IMR-90 (cell line): Measurements from ENCODE around the gene PALLD. TPM values are rescaled to one million over a fixed set of nuclear protein-coding genes. Genes with fewer than 3 reads are reported as not detected.
A peak's percentile ranks its signal among the peaks of the same experiment; 100 is the strongest.

ENCODE experiments used
- ATAC-seq: fragments of 200-7000 bp; cut with Tn5 transposase; 2 replicates; pipeline ENCODE4 v1.9.1; 2020; ENCODE audit warnings: low read depth, mild to moderate bottlenecking, moderate library complexity
- BruUV-seq: library from RNA; stranded (reverse); fragments of 400-500 nt; replicated peaks from 2 replicates; lab custom pipeline; 2021; lab: Mats Ljungman, UMichigan
- CTCF ChIA-PET: fragments of 300-600 bp; formaldehyde crosslinking; extraction: SDS; loops from one replicate; lab custom pipeline; 2021; ENCODE audit warnings: antibody characterized with exemption; lab: Yijun Ruan, JAX
- POLR2A ChIA-PET: fragments of 300-600 bp; sonication (Branson Sonifier 250); formaldehyde crosslinking; loops from one replicate; lab custom pipeline; 2022; ENCODE audit warnings: antibody characterized with exemption; ENCODE audit not compliant: unreplicated experiment; lab: Charles Lee
- DNase-seq: peaks from one replicate; pipeline ENCODE4 v3.0.0; 2013
- H2AFZ ChIP-seq: replicated peaks from 2 replicates; pipeline ENCODE3; 2013; ENCODE audit warnings: low read length, mild to moderate bottlenecking; ENCODE audit not compliant: poor library complexity
- H2AK5ac ChIP-seq: 2 replicates; pipeline ENCODE4 v1.6.1; 2013; ENCODE audit warnings: low read depth, low read length, inconsistent platforms
- H2AK9ac ChIP-seq: replicated peaks from 2 replicates; pipeline ENCODE3; 2013; ENCODE audit warnings: mild to moderate bottlenecking, low read depth, low read length, moderate library complexity; ENCODE audit not compliant: poor library complexity
- H2BK120ac ChIP-seq: 2 replicates; pipeline ENCODE4 v1.6.1; 2013; ENCODE audit warnings: low read depth, low read length, inconsistent platforms
- H2BK15ac ChIP-seq: 3 replicates; pipeline ENCODE4 v1.6.1; 2013; ENCODE audit warnings: low read depth, low read length, inconsistent platforms
- H2BK20ac ChIP-seq: 2 replicates; pipeline ENCODE4 v1.6.1; 2013; ENCODE audit warnings: low read depth, mild to moderate bottlenecking, inconsistent platforms, low read length, moderate library complexity
- H2BK5ac ChIP-seq: 2 replicates; pipeline ENCODE4 v1.6.1; 2013; ENCODE audit warnings: mild to moderate bottlenecking, low read depth, low read length, inconsistent platforms; ENCODE audit not compliant: poor library complexity, severe bottlenecking
- H3K14ac ChIP-seq: replicated peaks from 2 replicates; pipeline ENCODE4 v1.6.1; 2013; ENCODE audit warnings: low read depth, low read length, inconsistent platforms
- H3K18ac ChIP-seq: 2 replicates; pipeline ENCODE4 v1.6.1; 2013; ENCODE audit warnings: low read depth, low read length, control low read depth
- H3K23ac ChIP-seq: 2 replicates; pipeline ENCODE4 v1.6.1; 2013; ENCODE audit warnings: low read depth, low read length, inconsistent platforms
- H3K27ac ChIP-seq: 2 replicates; pipeline ENCODE4 v1.5.1; 2013; ENCODE audit warnings: mild to moderate bottlenecking, control low read depth, low read length; ENCODE audit not compliant: insufficient read depth
- H3K27me3 ChIP-seq: 2 replicates; pipeline ENCODE4 v1.6.1; 2013; ENCODE audit warnings: low read length; ENCODE audit not compliant: control insufficient read depth, insufficient read depth
- H3K36me3 ChIP-seq: 2 replicates; pipeline ENCODE4 v1.6.1; 2013; ENCODE audit warnings: low read length, mixed read lengths; ENCODE audit not compliant: control insufficient read depth, insufficient read depth
- H3K4ac ChIP-seq: 2 replicates; pipeline ENCODE4 v1.6.1; 2013; ENCODE audit warnings: low read depth, low read length, inconsistent platforms
- H3K4me1 ChIP-seq: 2 replicates; pipeline ENCODE4 v1.6.1; 2013; ENCODE audit warnings: low read length, mixed read lengths; ENCODE audit not compliant: control insufficient read depth, insufficient read depth
- H3K4me2 ChIP-seq: 2 replicates; pipeline ENCODE4 v1.6.1; 2013; ENCODE audit warnings: low read depth, mild to moderate bottlenecking, control low read depth, low read length, moderate library complexity
- H3K4me3 ChIP-seq: 2 replicates; pipeline ENCODE4 v1.5.1; 2013; ENCODE audit warnings: low read depth, mild to moderate bottlenecking, control low read depth, low read length, moderate library complexity; ENCODE audit not compliant: insufficient read depth
- H3K56ac ChIP-seq: 2 replicates; pipeline ENCODE4 v1.6.1; 2013; ENCODE audit warnings: low read length, inconsistent platforms; ENCODE audit not compliant: insufficient read depth; ENCODE audit errors: extremely low read depth
- H3K79me1 ChIP-seq, 2 experiments: 2 replicates each; pipeline ENCODE4 v1.6.1; 2013; ENCODE audit warnings: low read length in 2 of 2, inconsistent platforms in 1 of 2, low read depth in 1 of 2
- H3K9ac ChIP-seq: 2 replicates; pipeline ENCODE4 v1.6.1; 2013; ENCODE audit warnings: low read depth, low read length, control low read depth
- H3K9me1 ChIP-seq: 2 replicates; pipeline ENCODE4 v1.6.1; 2013; ENCODE audit warnings: low read length, inconsistent platforms; ENCODE audit not compliant: insufficient read depth
- H3K9me3 ChIP-seq: 2 replicates; pipeline ENCODE4 v1.6.1; 2013; ENCODE audit warnings: low read length; ENCODE audit not compliant: control insufficient read depth, insufficient read depth
- H4K20me1 ChIP-seq: 2 replicates; pipeline ENCODE4 v1.6.1; 2013; ENCODE audit warnings: low read length, inconsistent platforms; ENCODE audit not compliant: insufficient read depth
- H4K5ac ChIP-seq: 2 replicates; pipeline ENCODE4 v1.6.1; 2013; ENCODE audit warnings: mild to moderate bottlenecking, low read depth, low read length, control low read depth
- H4K8ac ChIP-seq, 2 experiments: 2 replicates each; pipeline ENCODE4 v1.6.1; 2013; ENCODE audit warnings: low read depth in 2 of 2, low read length in 2 of 2, control low read depth in 1 of 2, inconsistent platforms in 1 of 2
- H4K91ac ChIP-seq: 2 replicates; pipeline ENCODE4 v1.6.1; 2013; ENCODE audit warnings: low read depth, low read length, inconsistent platforms; ENCODE audit not compliant: insufficient read depth
- CEBPB ChIP-seq: IDR thresholded peaks from 2 replicates; pipeline ENCODE4 v1.6.1; 2012; ENCODE audit warnings: low read depth, low read length, improper control_type of control experiment
- FOS ChIP-seq: fragments of 150-350 bp; IDR thresholded peaks from 2 replicates; pipeline ENCODE4 v1.6.1; 2016; ENCODE audit warnings: low read depth, low read length
- NFE2L2 ChIP-seq: fragments of 150-350 bp; IDR thresholded peaks from 2 replicates; pipeline ENCODE4 v1.6.1; 2016; ENCODE audit warnings: low read depth, mild to moderate bottlenecking, low read length
- WGBS, 2 experiments: methylation state at CpG; one replicate each; pipeline versions ENCODE4 v1.1.5 to v1.1.7; 2013; ENCODE audit warnings: missing lambda C conversion rate in 2 of 2; ENCODE audit not compliant: insufficient read length in 1 of 2; ENCODE audit errors: extremely low coverage in 2 of 2; 5-methylcytosine and 5-hydroxymethylcytosine counted together
- dilution Hi-C: fragments of 300-500 bp; cut with HindIII; formaldehyde crosslinking; loops from one replicate; pipeline ENCODE4 v1.14.3; 2018; ENCODE audit warnings: low sequenced_read_pairs; ENCODE audit not compliant: unreplicated experiment
- in situ Hi-C: fragments of 300-500 bp; cut with MboI; formaldehyde crosslinking; loops from 3 replicates; pipeline ENCODE4 v1.14.3; 2019; ENCODE audit warnings: low sequenced_read_pairs, inconsistent platforms, mixed read lengths
- intact Hi-C: fragments of 100-400 bp; cut with micrococcal nuclease; formaldehyde crosslinking; loops from 2 replicates; pipeline ENCODE4 v1.10.0; 2022
- polyA plus RNA-seq, 3 experiments: library from polyadenylated mRNA; depleted of rRNA; stranded (reverse); fragments of >200 nt; gene quantifications; 2 replicates each; pipeline ENCODE4 v1.2.3, GENCODE V29; 2012; ENCODE audit warnings: low replicate concordance in 1 of 3
- total RNA-seq: library from RNA; depleted of rRNA; stranded (reverse); fragments of >200 nt; gene quantifications from 2 replicates; pipeline ENCODE4 v1.2.3, GENCODE V29; 2012

Gene PALLD
- total and polyA plus RNA-seq, 2 of the 4 experiments (the other 2 are of a cell fraction) = 91.0 to 91.9 TPM

DNA sequence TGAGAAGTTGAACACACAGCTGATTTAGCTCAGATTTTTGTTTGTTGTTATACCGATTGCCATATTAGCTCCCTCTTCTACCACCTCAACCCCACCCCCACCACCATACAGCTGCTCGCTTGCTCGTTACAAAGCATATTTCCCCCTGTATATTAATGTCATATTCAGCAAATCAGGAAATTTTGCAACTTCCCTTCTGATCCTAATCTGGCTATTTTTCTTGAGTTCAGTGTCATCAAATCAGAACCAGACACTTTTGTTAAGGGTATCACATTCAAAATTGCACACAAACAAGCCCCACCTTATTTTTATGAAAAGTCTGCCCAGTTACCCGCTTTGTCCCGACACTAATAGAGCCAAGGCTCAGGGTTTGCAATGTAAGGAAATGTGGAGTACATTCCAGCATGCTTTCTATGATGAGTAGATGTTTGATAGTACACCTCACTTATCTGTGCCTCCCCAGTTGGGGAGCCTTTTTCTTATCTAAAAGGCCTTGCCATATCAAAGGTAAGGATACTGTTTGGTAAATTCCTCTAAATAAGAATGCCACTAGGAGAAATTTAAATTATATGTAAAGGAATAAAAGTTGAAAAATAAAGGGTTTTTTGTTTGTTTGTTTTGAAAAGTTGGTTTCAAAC, 301.0 kb downstream of the PALLD start:
- H3K4me1 ChIP-seq = peaks cover 9% of the 10 kb centered on the region

More for the DNA sequence above, 301.0 kb downstream of the PALLD start:
- no peak overlapping the region for H3K9ac ChIP-seq
- DNase-seq (no peak), ATAC-seq (no peak)
- H3K4ac ChIP-seq = peak overlapping the region; percentile 52; the same call in 1 of the 2 replicates
- no peak overlapping the region for H2AK9ac ChIP-seq
- no peaks in the 10 kb centered on the region for H3K9me3 ChIP-seq
- CTCF ChIA-PET = no interaction called here
- H3K4me2 ChIP-seq = 0 out of 2 replicates have a peak overlapping the region, but pooled peaks have one; percentile 43
- no peak overlapping the region for H2AK5ac ChIP-seq
- BruUV-seq = no TSS peak
- H3K36me3 ChIP-seq = no peaks in the 10 kb centered on the region
- H3K27ac ChIP-seq = no peak overlapping the region
- H2BK20ac ChIP-seq = peak overlapping the region; percentile 28; the same call in 1 of the 2 replicates
- H4K5ac ChIP-seq = peak overlapping the region; percentile 13; the same call in 1 of the 2 replicates
- H3K18ac ChIP-seq = peak overlapping the region; percentile 67; the same call in 1 of the 2 replicates
- H3K14ac ChIP-seq = peak overlapping the region; percentile 4; the same call in 1 of the 2 replicates
- H3K79me1 ChIP-seq = 0 out of 4 replicates have a peak, but pooled peaks cover 0 to 3% of the 10 kb centered on the region in 2 experiments
- dilution Hi-C loops (no loop called here), in situ Hi-C loops (no loop called here), intact Hi-C loops (no loop called here)
- H3K9me1 ChIP-seq = peaks cover 3% of the 10 kb centered on the region; the same call in 1 of the 2 replicates
- 58% methylated on average over 2 of the region's 5 CpGs; no CpG with 5 or more reads in 1 of the 2 experiments for WGBS, 2 experiments
- no peaks in the 10 kb centered on the region for H3K27me3 ChIP-seq
- no peak overlapping the region for H3K23ac ChIP-seq
- H4K8ac ChIP-seq = peak overlapping the region in 1 of 2 experiments; percentile 25; a peak in 2 of 4 replicates
- no peaks in the 10 kb centered on the region for H4K20me1 ChIP-seq
- peak overlapping the region; percentile 46 for H2BK5ac ChIP-seq
- POLR2A ChIA-PET = no interaction called here
- H3K4me3 ChIP-seq = no peak overlapping the region
- peak overlapping the region; percentile 14; the same call in 1 of the 2 replicates for H4K91ac ChIP-seq
- TF ChIP-seq FOS (no peak), CEBPB (no peak), NFE2L2 (no peak)
- no peak overlapping the region for H3K56ac ChIP-seq
- no peak overlapping the region for H2AFZ ChIP-seq
- H2BK15ac ChIP-seq = 0 out of 3 replicates have a peak overlapping the region, but pooled peaks have one; percentile 18
- peak overlapping the region; percentile 57 for H2BK120ac ChIP-seq
